ENCODE measurements around the gene RPTN. TPM values are rescaled to one million over a fixed set of nuclear protein-coding genes. Genes with fewer than 3 reads are reported as not detected.

Gene RPTN
- 0.03 TPM in 1 of 2 replicates, not detected in the other for polyA plus RNA-seq (2011; rRNA removed)
- not detected in 2 replicates for polyA plus RNA-seq (2012; cell fraction: cytosol; rRNA removed)
- polyA plus RNA-seq (2012; cell fraction: nucleus; rRNA removed): not detected in 2 replicates
- polyA plus RNA-seq (2017; fragmentation: RNase III; extraction: RNeasy Plus Mini Kit Qiagen cat#74134 plus additional on column Dnase treatment): not detected in 3 replicates
- polyA minus RNA-seq (2011; rRNA and poly(A)+ RNA removed): not detected in 2 replicates

- 63% methylated on average over 1 of the region's 1 CpG for WGBS (ENCODE audit: missing lambda C conversion rate)
- Histone ChIP-seq H3K4me3 (no peak within 1 kb of the TSS), H3K27ac (no peak within 1 kb of the TSS), H3K9me3 (no peaks in the 10 kb centered on the region), H3K4me2 (no peak within 1 kb of the TSS), H3K4me1 (peaks cover 18% of the 10 kb centered on the region)
- POLR2A ChIA-PET: no interaction called here
- TF ChIP-seq MAFK (IDR thresholded peaks at IDR 0.05; ENCODE audit: partially characterized antibody): no peak
- TF ChIP-seq CTCF (IDR thresholded peaks at IDR 0.05): no peak
- TF ChIP-seq ZNF302 (CRISPR knock-in tag; IDR thresholded peaks at IDR 0.05): no peak
- TF ChIP-seq CBX2 (IDR thresholded peaks at IDR 0.05; ENCODE audit: borderline replicate concordance, low read depth): no peak
- TF ChIP-seq POLR2AphosphoS2 (conservative IDR thresholded peaks at IDR 0.05; ENCODE audit: low read length): no peak
- TF ChIP-seq JUNB (IDR thresholded peaks at IDR 0.05): no peak
- TF ChIP-seq FOXS1 (CRISPR knock-in tag; IDR thresholded peaks at IDR 0.05): no peak
- TF ChIP-seq NPAS2 (CRISPR knock-in tag; IDR thresholded peaks at IDR 0.05; ENCODE audit: borderline replicate concordance): no peak
- TF ChIP-seq CBX8 (IDR thresholded peaks at IDR 0.05): no peak
- TF ChIP-seq RARB (CRISPR knock-in tag; IDR thresholded peaks at IDR 0.05): no peak
- TF ChIP-seq E2F6 (IDR thresholded peaks at IDR 0.05; ENCODE audit: borderline replicate concordance, low read depth): no peak
- no peak for TF ChIP-seq SMC3 (IDR thresholded peaks at IDR 0.05)
- DNase-seq (ENCODE audit: low read depth in 1 of 2, low spot score in 1 of 2) (no peak), FAIRE-seq (no peak), ATAC-seq (no peak)
- CTCF ChIA-PET: interaction anchor here (0.8 to 2.4 kb wide), 10 partner anchors 10 to 282 kb away, joined by 3 to 10 read pairs (median 6); no protein-coding TSS in a partner anchor
These were observed at the start of gene RPTN for GRCh38 chr1:152159144-152159543. Gene RPTN (minus strand): TSS chr1:152159228. CDS start chr1:152157889, 1,339 bp downstream.

- no peak overlapping the region for H3K27ac ChIP-seq
- ChIA-PET CTCF (interaction anchor here (1.4 kb wide), 1 partner anchor 259 kb away, joined by 5 read pairs; no protein-coding TSS in a partner anchor), POLR2A (no interaction called here)
- no peak overlapping the region for H3K4me2 ChIP-seq
- H3K9me3 ChIP-seq: no peaks in the 10 kb centered on the region
- ATAC-seq (no peak), FAIRE-seq (no peak), DNase-seq (ENCODE audit: low read depth in 1 of 2, low spot score in 1 of 2) (no peak)
- TF ChIP-seq RAD21 (conservative IDR thresholded peaks at IDR 0.05 in 1 of 2, IDR thresholded peaks at IDR 0.05 in 1 of 2) (no peak), ATOH8 (CRISPR knock-in tag; IDR thresholded peaks at IDR 0.05; ENCODE audit: low read depth) (no peak), BCL3 (IDR thresholded peaks at IDR 0.05) (no peak), TFCP2L1 (CRISPR knock-in tag; IDR thresholded peaks at IDR 0.05) (no peak), NPAS2 (CRISPR knock-in tag; IDR thresholded peaks at IDR 0.05; ENCODE audit: borderline replicate concordance) (no peak), ESRRA (IDR thresholded peaks at IDR 0.05; ENCODE audit: borderline replicate concordance, low read length) (no peak), RARB (CRISPR knock-in tag; IDR thresholded peaks at IDR 0.05) (no peak), MYC (IDR thresholded peaks at IDR 0.05; ENCODE audit: borderline replicate concordance, low read length) (no peak), CHD2 (IDR thresholded peaks at IDR 0.05; ENCODE audit: low read length, partially characterized antibody) (no peak), TP53 (CRISPR knock-in tag; IDR thresholded peaks at IDR 0.05) (no peak), RNF2 (IDR thresholded peaks at IDR 0.05; ENCODE audit: borderline replicate concordance, low read depth) (no peak), HOXA7 (CRISPR knock-in tag; IDR thresholded peaks at IDR 0.05) (no peak), CBX2 (IDR thresholded peaks at IDR 0.05; ENCODE audit: borderline replicate concordance, low read depth) (no peak), SREBF2 (IDR thresholded peaks at IDR 0.05) (no peak), CTCF (IDR thresholded peaks at IDR 0.05) (no peak), FOSL2 (IDR thresholded peaks at IDR 0.05) (no peak), FOSL2 (CRISPR knock-in tag; IDR thresholded peaks at IDR 0.05) (no peak), MAFK (IDR thresholded peaks at IDR 0.05; ENCODE audit: partially characterized antibody) (no peak), BHLHE40 (IDR thresholded peaks at IDR 0.05; ENCODE audit: low read depth, low read length) (no peak), PHF8 (IDR thresholded peaks at IDR 0.05; ENCODE audit: borderline replicate concordance, low read depth) (no peak), NR3C1 (IDR thresholded peaks at IDR 0.05) (no peak)
- H3K4me3 ChIP-seq: no peak overlapping the region
- no peaks in the 10 kb centered on the region for H3K4me1 ChIP-seq
These were observed 40.0 kb upstream of the RPTN start for GRCh38 chr1:152198982-152199381.
